Karpas-422 (cell line): ENCODE measurements around the gene AKAP9. TPM values are rescaled to one million over a fixed set of nuclear protein-coding genes. Genes with fewer than 3 reads are reported as not detected.
A peak's percentile ranks its signal among the peaks of the same experiment; 100 is the strongest.

ENCODE experiments used
- DNase-seq: peaks from one replicate; pipeline ENCODE4 v3.0.0-alpha.2; 2015
- H2AFZ ChIP-seq: fragments of 200-600 bp; sonication (generic); 2 replicates; pipeline ENCODE4 v1.6.1; 2014; ENCODE audit warnings: antibody characterized with exemption, low read length, mixed read lengths
- H3K27ac ChIP-seq: fragments of 200-600 bp; sonication (generic); 2 replicates; pipeline ENCODE4 v1.5.1; 2014; ENCODE audit warnings: mild to moderate bottlenecking, low read length, moderate library complexity
- H3K27me3 ChIP-seq: fragments of 200-600 bp; sonication (generic); 2 replicates; pipeline ENCODE4 v1.6.1; 2014; ENCODE audit warnings: low read length, mixed read lengths
- H3K36me3 ChIP-seq: fragments of 200-600 bp; sonication (generic); 2 replicates; pipeline ENCODE4 v1.6.1; 2014; ENCODE audit warnings: low read length, mixed read lengths; ENCODE audit not compliant: insufficient read depth
- H3K4me1 ChIP-seq: fragments of 200-600 bp; sonication (generic); 2 replicates; pipeline ENCODE4 v1.6.1; 2014; ENCODE audit warnings: mild to moderate bottlenecking, low read length, mixed read lengths
- H3K4me2 ChIP-seq: fragments of 200-600 bp; sonication (generic); 2 replicates; pipeline ENCODE4 v1.6.1; 2014; ENCODE audit warnings: low read length, low read depth, mild to moderate bottlenecking; ENCODE audit not compliant: poor library complexity, severe bottlenecking
- H3K4me3 ChIP-seq: fragments of 200-600 bp; sonication (generic); 2 replicates; pipeline ENCODE4 v1.5.1; 2014; ENCODE audit warnings: mild to moderate bottlenecking, antibody characterized with exemption, low read length, mixed read lengths
- H3K79me2 ChIP-seq: fragments of 200-600 bp; sonication (generic); 2 replicates; pipeline ENCODE4 v1.6.1; 2014; ENCODE audit warnings: mild to moderate bottlenecking, low read length, mixed read lengths
- H3K9ac ChIP-seq: fragments of 200-600 bp; sonication (generic); 2 replicates; pipeline ENCODE4 v1.6.0; 2014; ENCODE audit warnings: low read length
- H3K9me2 ChIP-seq: fragments of 200-600 bp; sonication (generic), shearing (Covaris generic); replicated peaks from 2 replicates; pipeline ENCODE4 v1.6.0; 2014; ENCODE audit warnings: mild to moderate bottlenecking, low read length, moderate library complexity; ENCODE audit not compliant: insufficient read depth
- H3K9me3 ChIP-seq: fragments of 300-700, 200-600 bp; sonication (generic); 2 replicates; pipeline ENCODE4 v1.6.1; 2014; ENCODE audit warnings: low read length, mixed read lengths
- H4K20me1 ChIP-seq: fragments of 200-600 bp; sonication (generic); 2 replicates; pipeline ENCODE4 v1.6.1; 2014; ENCODE audit warnings: mild to moderate bottlenecking, antibody characterized with exemption, low read length, low read depth; ENCODE audit not compliant: insufficient read depth
- total RNA-seq: library from RNA; depleted of rRNA; stranded (reverse); fragments of >200 nt; shearing (Covaris generic); gene quantifications from 2 replicates; pipeline ENCODE4 v1.2.3, GENCODE V29; 2014; ENCODE audit warnings: low replicate concordance

The AKAP9 gene
- total RNA-seq, 1 experiment from 2014 or later = 92.9 TPM

DNA sequence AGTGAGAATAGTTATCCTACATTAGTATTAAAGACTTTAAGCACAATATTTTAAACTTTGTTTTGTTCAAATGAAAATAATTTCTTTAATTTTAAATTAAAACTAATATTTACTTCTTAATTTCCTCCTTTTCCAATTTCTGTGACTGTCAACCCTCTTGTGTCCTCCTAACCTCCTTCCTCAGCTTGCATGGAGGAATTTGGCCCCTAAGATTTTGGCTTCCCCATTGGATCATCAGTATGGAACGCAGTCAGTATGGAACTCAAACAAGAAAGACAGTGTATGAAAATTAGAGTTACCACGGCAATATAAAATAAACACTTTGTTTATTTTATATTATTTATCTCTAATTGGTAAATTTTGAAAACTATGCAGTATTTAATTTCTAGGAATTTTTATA is 102.4 kb downstream of the AKAP9 start:
- Histone ChIP-seq H3K79me2 (no peaks in the 10 kb centered on the region), H3K4me2 (peak overlapping the region; percentile 48), H3K27ac (peak overlapping the region; percentile 64), H3K36me3 (peaks cover 28% of the 10 kb centered on the region; the same call in 1 of the 2 replicates), H3K4me3 (no peak overlapping the region), H3K9me2 (no peaks in the 10 kb centered on the region), H2AFZ (no peak overlapping the region), H3K9ac (no peak overlapping the region), H3K4me1 (peaks cover 12% of the 10 kb centered on the region), H3K27me3 (no peaks in the 10 kb centered on the region), H4K20me1 (no peaks in the 10 kb centered on the region), H3K9me3 (no peaks in the 10 kb centered on the region)
- no peak for DNase-seq

GRCh38 chr7:92043637-92044036 is 103.0 kb downstream of the AKAP9 start:
- peak overlapping the region; percentile 64 for H3K27ac ChIP-seq
- no peaks in the 10 kb centered on the region for H3K9me2 ChIP-seq
- no peak overlapping the region for H3K4me3 ChIP-seq
- H3K4me2 ChIP-seq = peak overlapping the region; percentile 48
- no peak for DNase-seq
- H3K27me3 ChIP-seq = no peaks in the 10 kb centered on the region
- no peak overlapping the region for H3K9ac ChIP-seq
- H4K20me1 ChIP-seq = no peaks in the 10 kb centered on the region
- H2AFZ ChIP-seq = peak overlapping the region; percentile 42; the same call in 1 of the 2 replicates
- peaks cover 33% of the 10 kb centered on the region; the same call in 1 of the 2 replicates for H3K36me3 ChIP-seq
- H3K4me1 ChIP-seq = peaks cover 12% of the 10 kb centered on the region
- H3K9me3 ChIP-seq = no peaks in the 10 kb centered on the region
- no peaks in the 10 kb centered on the region for H3K79me2 ChIP-seq

GRCh38 chr7:92044148-92044547 is 103.5 kb downstream of the AKAP9 start:
- Histone ChIP-seq H3K79me2 (no peaks in the 10 kb centered on the region), H2AFZ (no peak overlapping the region), H3K27ac (peak overlapping the region; percentile 64), H3K4me2 (no peak overlapping the region), H3K4me1 (peaks cover 12% of the 10 kb centered on the region), H3K36me3 (peaks cover 33% of the 10 kb centered on the region; the same call in 1 of the 2 replicates), H3K9ac (no peak overlapping the region), H3K9me2 (no peaks in the 10 kb centered on the region), H3K9me3 (no peaks in the 10 kb centered on the region), H4K20me1 (no peaks in the 10 kb centered on the region), H3K4me3 (no peak overlapping the region), H3K27me3 (no peaks in the 10 kb centered on the region)
- no peak for DNase-seq

DNA sequence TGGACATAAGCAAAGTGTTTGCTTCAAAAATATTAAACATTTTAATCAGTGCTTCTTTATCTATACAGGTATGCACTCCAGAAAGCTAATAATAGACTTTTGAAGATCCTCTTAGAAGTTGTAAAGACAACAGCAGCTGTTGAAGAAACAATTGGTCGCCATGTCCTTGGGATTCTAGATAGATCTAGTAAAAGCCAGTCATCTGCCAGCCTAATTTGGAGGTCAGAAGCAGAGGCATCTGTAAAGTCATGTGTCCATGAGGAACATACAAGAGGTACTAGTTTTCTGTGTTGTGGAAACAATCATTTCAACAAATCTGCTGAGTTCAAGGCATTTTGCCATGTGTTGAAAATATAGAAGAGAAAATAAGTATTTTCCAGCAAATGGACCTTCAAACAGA is 104.3 kb downstream of the AKAP9 start:
- H3K9me3 ChIP-seq = no peaks in the 10 kb centered on the region
- no peak overlapping the region for H3K27ac ChIP-seq
- no peak overlapping the region for H3K9ac ChIP-seq
- no peaks in the 10 kb centered on the region for H4K20me1 ChIP-seq
- no peaks in the 10 kb centered on the region for H3K79me2 ChIP-seq
- no peak for DNase-seq
- peaks cover 33% of the 10 kb centered on the region; the same call in 1 of the 2 replicates for H3K36me3 ChIP-seq
- H3K4me2 ChIP-seq = no peak overlapping the region
- H2AFZ ChIP-seq = no peak overlapping the region
- H3K4me1 ChIP-seq = peaks cover 12% of the 10 kb centered on the region
- no peaks in the 10 kb centered on the region for H3K9me2 ChIP-seq
- no peak overlapping the region for H3K4me3 ChIP-seq
- H3K27me3 ChIP-seq = no peaks in the 10 kb centered on the region

GRCh38 chr7:92051655-92052054 is 111.0 kb downstream of the AKAP9 start:
- Histone ChIP-seq H3K9me2 (no peaks in the 10 kb centered on the region), H2AFZ (no peak overlapping the region), H3K4me2 (no peak overlapping the region), H3K4me3 (no peak overlapping the region), H3K79me2 (peaks cover 3% of the 10 kb centered on the region; the same call in 1 of the 2 replicates), H3K9ac (no peak overlapping the region), H3K9me3 (no peaks in the 10 kb centered on the region), H3K27ac (no peak overlapping the region), H3K27me3 (no peaks in the 10 kb centered on the region), H3K4me1 (no peaks in the 10 kb centered on the region), H4K20me1 (no peaks in the 10 kb centered on the region), H3K36me3 (peaks cover 10% of the 10 kb centered on the region; the same call in 1 of the 2 replicates)
- no peak for DNase-seq

DNA sequence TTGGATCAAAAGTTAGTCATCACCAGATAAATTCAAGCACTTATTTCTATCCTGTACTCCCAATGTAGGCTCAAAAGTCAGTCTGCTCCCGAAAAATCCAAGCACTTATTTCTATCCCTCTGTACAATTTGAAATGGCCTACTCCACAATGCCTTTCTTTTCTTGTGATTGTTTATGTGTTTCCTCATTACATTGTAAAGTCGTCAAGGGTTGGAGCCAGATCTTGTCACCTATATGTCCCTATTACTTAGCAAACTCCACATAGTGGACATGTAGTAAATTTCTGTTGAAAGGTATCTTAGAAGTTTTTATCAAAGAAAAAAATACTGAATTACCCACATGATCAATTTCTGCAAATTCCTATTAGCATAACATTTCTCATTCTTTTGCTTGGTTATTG is 111.5 kb downstream of the AKAP9 start:
- DNase-seq = no peak
- Histone ChIP-seq H3K4me1 (peaks cover under 1% of the 10 kb centered on the region; the same call in 1 of the 2 replicates), H3K4me2 (no peak overlapping the region), H3K9me2 (no peaks in the 10 kb centered on the region), H3K4me3 (no peak overlapping the region), H2AFZ (no peak overlapping the region), H3K9ac (no peak overlapping the region), H3K36me3 (peaks cover 6% of the 10 kb centered on the region; the same call in 1 of the 2 replicates), H3K9me3 (no peaks in the 10 kb centered on the region), H3K79me2 (peaks cover 3% of the 10 kb centered on the region; the same call in 1 of the 2 replicates), H4K20me1 (no peaks in the 10 kb centered on the region), H3K27ac (no peak overlapping the region), H3K27me3 (no peaks in the 10 kb centered on the region)

DNA sequence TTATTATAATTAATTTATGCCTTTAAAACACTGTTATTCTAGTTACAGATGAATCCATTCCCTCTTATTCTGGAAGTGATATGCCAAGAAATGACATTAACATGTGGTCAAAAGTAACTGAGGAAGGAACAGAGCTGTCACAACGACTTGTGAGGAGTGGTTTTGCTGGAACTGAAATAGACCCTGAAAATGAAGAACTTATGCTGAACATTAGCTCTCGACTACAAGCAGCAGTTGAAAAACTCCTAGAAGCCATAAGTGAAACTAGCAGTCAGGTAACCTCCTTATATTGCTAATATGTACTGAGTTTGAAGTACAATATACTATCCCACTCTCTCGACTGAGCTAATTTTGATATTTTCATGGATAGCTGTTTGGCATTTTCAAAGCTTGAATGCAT is 112.0 kb downstream of the AKAP9 start:
- Histone ChIP-seq H3K9me3 (no peaks in the 10 kb centered on the region), H4K20me1 (no peaks in the 10 kb centered on the region), H3K27me3 (no peaks in the 10 kb centered on the region), H3K4me1 (peaks cover 6% of the 10 kb centered on the region), H3K9ac (no peak overlapping the region), H3K27ac (no peak overlapping the region), H3K4me2 (no peak overlapping the region), H2AFZ (no peak overlapping the region), H3K79me2 (peaks cover 8% of the 10 kb centered on the region; the same call in 1 of the 2 replicates), H3K36me3 (peaks cover 6% of the 10 kb centered on the region; the same call in 1 of the 2 replicates), H3K9me2 (no peaks in the 10 kb centered on the region), H3K4me3 (no peak overlapping the region)
- no peak for DNase-seq

DNA sequence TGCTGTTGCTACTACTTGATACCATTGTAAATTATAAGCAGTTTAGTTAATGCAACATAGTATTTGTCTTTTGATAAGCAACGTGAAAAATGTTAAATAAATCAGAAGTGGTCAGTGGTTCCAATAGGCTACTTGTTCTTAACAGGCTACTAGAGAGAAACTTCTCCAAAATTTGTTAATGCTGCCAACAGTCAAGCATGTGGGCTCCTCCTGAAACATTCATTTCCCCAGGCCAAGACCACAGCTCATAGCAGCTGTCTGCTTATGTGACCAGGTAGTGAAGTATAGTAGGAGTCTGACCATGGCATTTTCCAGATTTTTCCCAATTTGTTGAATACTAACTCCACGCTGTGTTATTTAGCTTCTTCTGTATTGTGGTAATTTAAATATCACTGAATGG is 112.7 kb downstream of the AKAP9 start:
- DNase-seq = no peak
- no peaks in the 10 kb centered on the region for H3K27me3 ChIP-seq
- peaks cover 8% of the 10 kb centered on the region; the same call in 1 of the 2 replicates for H3K79me2 ChIP-seq
- H3K9me3 ChIP-seq = no peaks in the 10 kb centered on the region
- H4K20me1 ChIP-seq = no peaks in the 10 kb centered on the region
- H3K4me2 ChIP-seq = no peak overlapping the region
- no peak overlapping the region for H3K4me3 ChIP-seq
- H3K9me2 ChIP-seq = no peaks in the 10 kb centered on the region
- peaks cover 12% of the 10 kb centered on the region for H3K4me1 ChIP-seq
- H2AFZ ChIP-seq = no peak overlapping the region
- peaks cover 3% of the 10 kb centered on the region; the same call in 1 of the 2 replicates for H3K36me3 ChIP-seq
- H3K27ac ChIP-seq = no peak overlapping the region
- H3K9ac ChIP-seq = no peak overlapping the region
